Loucy (cell line): ENCODE results near the gene LRRC46.

Experiments
- CTCF ChIP-seq: fragments of 200-600 bp; sonication (generic); conservative IDR thresholded peaks from 2 replicates; pipeline ENCODE4 v1.5.1; 2014; ENCODE audit warnings: mild to moderate bottlenecking, antibody characterized with exemption, low read length
- EZH2phosphoT487 ChIP-seq: fragments of 200-600 bp; IDR thresholded peaks from 2 replicates; pipeline ENCODE4 v1.6.1; 2018; ENCODE audit warnings: antibody characterized with exemption, mild to moderate bottlenecking, moderate library complexity, borderline replicate concordance

DNA sequence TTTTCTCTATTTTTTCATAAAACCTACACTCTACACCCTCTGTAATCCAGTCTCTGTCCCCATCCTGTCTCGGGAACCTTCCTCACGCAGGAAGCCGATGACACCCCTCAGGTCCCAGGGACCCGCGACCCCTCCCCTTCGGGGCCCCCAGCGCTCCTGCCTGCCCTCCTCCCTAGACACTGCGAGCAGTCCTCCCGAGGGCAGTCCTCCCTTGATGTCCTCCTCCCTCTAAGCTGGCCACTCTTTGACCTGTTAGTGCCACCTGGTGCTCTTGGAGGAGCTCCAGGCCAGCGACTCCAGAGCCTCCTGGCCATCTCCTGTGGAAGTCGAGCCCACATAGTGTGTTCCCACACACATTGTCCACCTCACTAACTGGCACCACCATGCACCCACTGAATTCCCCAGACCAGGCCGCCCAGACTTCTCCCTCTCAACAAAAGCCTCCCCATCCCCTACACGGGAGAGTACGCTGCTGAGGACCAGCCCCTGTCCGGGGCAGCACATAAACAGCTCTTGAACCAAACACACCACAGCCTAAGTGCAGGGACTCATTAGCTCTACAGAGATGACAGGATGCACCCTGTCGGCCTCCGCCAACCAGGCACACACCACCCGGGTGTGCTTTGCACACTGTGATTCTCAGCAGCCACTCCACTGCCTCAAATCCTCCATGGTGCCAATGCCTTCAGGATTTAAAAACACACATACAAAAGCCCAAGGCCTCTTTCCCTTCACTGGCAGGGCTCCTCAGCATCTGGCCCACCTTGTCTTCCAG, 19.1 kb upstream of the LRRC46 start:
- no peak for TF ChIP-seq EZH2phosphoT487
- no peak for TF ChIP-seq CTCF
